Keratinocyte (primary cell): ENCODE results near the gene NDRG4. TPM values are rescaled to one million over a fixed set of nuclear protein-coding genes. Genes with fewer than 3 reads are reported as not detected.

ENCODE experiments used
- DNase-seq: peaks from one replicate; pipeline ENCODE4 v3.0.0-alpha.2; 2011; ENCODE audit warnings: low read depth, missing footprints, low spot score
- FAIRE-seq: peaks from 2 replicates; lab custom pipeline; 2011; peaks lifted over from hg19 to GRCh38; lab: Jason Lieb, UNC
- H2AFZ ChIP-seq: 2 replicates; pipeline ENCODE4 v1.6.0; 2012; ENCODE audit warnings: low read length, control low read depth, inconsistent platforms; ENCODE audit not compliant: control insufficient read depth
- H3K27ac ChIP-seq: 2 replicates; pipeline ENCODE4 v1.5.1; 2011; ENCODE audit warnings: low read length; ENCODE audit not compliant: control insufficient read depth, insufficient read depth
- H3K27me3 ChIP-seq: 3 replicates; pipeline ENCODE4 v1.6.0; 2011; ENCODE audit warnings: low read length; ENCODE audit not compliant: control insufficient read depth, insufficient read depth; ENCODE audit errors: extremely low read depth
- H3K36me3 ChIP-seq, 2 experiments: 2 replicates in 1 of 2; 3 replicates in 1 of 2; pipeline ENCODE4 v1.5.1; 2011; ENCODE audit warnings: low read length in 2 of 2, mild to moderate bottlenecking in 1 of 2; ENCODE audit not compliant: control insufficient read depth in 2 of 2, insufficient read depth in 2 of 2; ENCODE audit errors: extremely low read depth in 1 of 2
- H3K4me1 ChIP-seq: 3 replicates; pipeline ENCODE4 v1.5.1; 2011; ENCODE audit warnings: low read length; ENCODE audit not compliant: control insufficient read depth, insufficient read depth; ENCODE audit errors: extremely low read depth
- H3K4me2 ChIP-seq: 3 replicates; pipeline ENCODE4 v1.6.0; 2011; ENCODE audit warnings: low read depth, low read length; ENCODE audit not compliant: control insufficient read depth, insufficient read depth; ENCODE audit errors: extremely low read depth
- H3K4me3 ChIP-seq, 3 experiments: fragments of 200-600 bp in 1 of 3; sonication (generic) in 1 of 3; 2 replicates in 2 of 3; 3 replicates in 1 of 3; pipeline ENCODE4 v1.5.1; 2011 to 2016; ENCODE audit warnings: low read length in 3 of 3, mild to moderate bottlenecking in 3 of 3, control low read depth in 2 of 3, inconsistent platforms in 1 of 3, low read depth in 1 of 3, mixed read lengths in 1 of 3, mixed run types in 1 of 3, moderate library complexity in 1 of 3; ENCODE audit not compliant: control insufficient read depth in 2 of 3, insufficient read depth in 2 of 3; ENCODE audit errors: extremely low read depth in 1 of 3
- H3K79me2 ChIP-seq: 2 replicates; pipeline ENCODE4 v1.6.0; 2012; ENCODE audit warnings: low read length; ENCODE audit not compliant: control insufficient read depth, insufficient read depth
- H3K9ac ChIP-seq: 3 replicates; pipeline ENCODE4 v1.6.0; 2011; ENCODE audit warnings: low read length; ENCODE audit not compliant: control insufficient read depth, insufficient read depth; ENCODE audit errors: extremely low read depth
- H3K9me1 ChIP-seq: 3 replicates; pipeline ENCODE4 v1.6.0; 2011; ENCODE audit warnings: low read length; ENCODE audit not compliant: control insufficient read depth, insufficient read depth; ENCODE audit errors: extremely low read depth
- H3K9me3 ChIP-seq: 2 replicates; pipeline ENCODE4 v1.5.1; 2012; ENCODE audit warnings: low read depth, low read length; ENCODE audit not compliant: control insufficient read depth
- H4K20me1 ChIP-seq: 3 replicates; pipeline ENCODE4 v1.6.0; 2011; ENCODE audit warnings: low read length; ENCODE audit not compliant: control insufficient read depth, insufficient read depth; ENCODE audit errors: extremely low read depth
- EZH2 ChIP-seq: IDR thresholded peaks from one replicate; pipeline ENCODE4 v1.6.1; 2012; ENCODE audit warnings: inconsistent platforms, mild to moderate bottlenecking, low read length, moderate library complexity
- dilution Hi-C: fragments of 300-500 bp; cut with MboI; formaldehyde crosslinking; loops from one replicate; pipeline ENCODE4 v1.7.0; 2020; ENCODE audit warnings: low sequenced_read_pairs; ENCODE audit not compliant: extremely low pct_ligation_motif_present
- polyA plus RNA-seq, 5 experiments: library from polyadenylated mRNA; depleted of rRNA in 3 of 5; stranded (reverse) in 3 of 5; stranded (forward) in 1 of 5; unstranded in 1 of 5; fragments of >200 nt; gene quantifications; 1 replicate in 1 of 5; 2 replicates in 3 of 5; 3 replicates in 1 of 5; pipeline versions ENCODE4 v1.2.1 to v1.2.3, GENCODE V29; 2011 to 2012; ENCODE audit warnings: missing spikeins in 2 of 5, low read depth in 1 of 5, low replicate concordance in 1 of 5
- TF ChIP-seq, protein P1 (sequence below), 3 experiments: IDR thresholded peaks in 1 of 3; conservative IDR thresholded peaks in 1 of 3; optimal IDR thresholded peaks in 1 of 3; 2 replicates in 2 of 3; 3 replicates in 1 of 3; pipeline versions ENCODE3 to v1.5.1; 2011; ENCODE audit warnings: low read length in 3 of 3, mild to moderate bottlenecking in 3 of 3, moderate library complexity in 2 of 3, control low read depth in 1 of 3, inconsistent platforms in 1 of 3; ENCODE audit not compliant: insufficient read depth in 2 of 3; ENCODE audit errors: extremely low read depth in 1 of 3

The NDRG4 gene
- polyA plus RNA-seq, 1 donor (not counting 4 experiments of a cell fraction or from before 2014, with no cell fraction given), result 1.1 TPM

DNA sequence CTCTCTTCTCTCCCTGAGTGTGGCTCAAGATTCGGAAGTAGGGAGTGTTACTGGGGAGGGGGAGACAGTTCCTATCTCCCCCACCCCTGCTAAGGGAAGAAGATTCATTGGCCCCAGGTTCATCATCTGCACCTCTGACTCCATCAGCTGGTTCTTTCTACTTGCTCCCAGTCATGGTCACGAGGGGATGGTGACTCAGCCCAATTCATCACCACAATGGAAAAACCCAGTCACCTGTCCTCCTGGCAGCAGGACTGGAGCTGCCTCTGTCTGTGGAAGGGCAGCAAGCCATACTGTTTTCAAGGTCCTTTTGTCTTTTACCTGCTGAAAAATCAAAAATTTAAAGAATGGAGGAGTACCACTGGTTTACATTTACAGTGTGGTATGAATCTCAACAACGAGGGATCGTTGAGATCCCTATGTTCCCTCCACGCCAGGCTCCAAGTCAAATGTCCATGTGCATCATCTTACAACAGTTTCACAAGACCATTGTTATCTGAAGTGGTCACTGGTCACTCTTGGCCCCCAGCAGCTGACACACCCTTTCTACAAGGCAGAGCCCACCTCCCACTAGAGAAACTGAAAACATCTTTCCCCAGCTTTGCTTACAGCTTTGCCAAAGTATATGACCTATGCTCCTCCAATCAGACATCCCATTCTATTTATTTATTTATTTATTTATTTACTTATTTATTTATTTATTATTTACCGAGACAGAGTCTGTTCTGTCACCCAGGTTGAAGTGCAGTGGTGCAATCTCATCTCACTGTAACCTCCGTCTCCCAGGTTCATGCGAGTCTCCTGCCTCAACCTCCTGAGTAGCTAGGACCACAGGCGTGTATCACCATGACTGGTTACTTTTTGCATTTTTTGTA lies 40.4 kb upstream of the NDRG4 start:
- H3K36me3 ChIP-seq, result no peaks in the 10 kb centered on the region
- H3K9me3 ChIP-seq, result no peaks in the 10 kb centered on the region
- FAIRE-seq (peak; percentile 85), DNase-seq (peak; percentile 63)
- peaks cover 20% of the 10 kb centered on the region for H3K27me3 ChIP-seq
- no peak for TF ChIP-seq EZH2
- TF ChIP-seq, protein P1, sequence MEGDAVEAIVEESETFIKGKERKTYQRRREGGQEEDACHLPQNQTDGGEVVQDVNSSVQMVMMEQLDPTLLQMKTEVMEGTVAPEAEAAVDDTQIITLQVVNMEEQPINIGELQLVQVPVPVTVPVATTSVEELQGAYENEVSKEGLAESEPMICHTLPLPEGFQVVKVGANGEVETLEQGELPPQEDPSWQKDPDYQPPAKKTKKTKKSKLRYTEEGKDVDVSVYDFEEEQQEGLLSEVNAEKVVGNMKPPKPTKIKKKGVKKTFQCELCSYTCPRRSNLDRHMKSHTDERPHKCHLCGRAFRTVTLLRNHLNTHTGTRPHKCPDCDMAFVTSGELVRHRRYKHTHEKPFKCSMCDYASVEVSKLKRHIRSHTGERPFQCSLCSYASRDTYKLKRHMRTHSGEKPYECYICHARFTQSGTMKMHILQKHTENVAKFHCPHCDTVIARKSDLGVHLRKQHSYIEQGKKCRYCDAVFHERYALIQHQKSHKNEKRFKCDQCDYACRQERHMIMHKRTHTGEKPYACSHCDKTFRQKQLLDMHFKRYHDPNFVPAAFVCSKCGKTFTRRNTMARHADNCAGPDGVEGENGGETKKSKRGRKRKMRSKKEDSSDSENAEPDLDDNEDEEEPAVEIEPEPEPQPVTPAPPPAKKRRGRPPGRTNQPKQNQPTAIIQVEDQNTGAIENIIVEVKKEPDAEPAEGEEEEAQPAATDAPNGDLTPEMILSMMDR (optimal IDR thresholded peaks at IDR 0.05 in 1 of 3, IDR thresholded peaks at IDR 0.05 in 1 of 3, conservative IDR thresholded peaks at IDR 0.05 in 1 of 3; ENCODE audit: extremely low read depth in 1 of 3, insufficient read depth in 2 of 3, low read length in 3 of 3), result no peak
- H2AFZ ChIP-seq, result no peak overlapping the region
- H3K4me3 ChIP-seq, result no peak overlapping the region
- no peak overlapping the region for H3K9ac ChIP-seq
- H3K9me1 ChIP-seq, result no peaks in the 10 kb centered on the region
- H3K27ac ChIP-seq, result no peak overlapping the region
- dilution Hi-C loops, result loop anchor here (10.0 kb wide), 1 partner anchor 125 kb away; no protein-coding TSS in a partner anchor
- H3K79me2 ChIP-seq, result no peaks in the 10 kb centered on the region
- H3K4me2 ChIP-seq, result no peak overlapping the region
- peaks cover 5% of the 10 kb centered on the region for H3K4me1 ChIP-seq
- no peaks in the 10 kb centered on the region for H4K20me1 ChIP-seq

DNA sequence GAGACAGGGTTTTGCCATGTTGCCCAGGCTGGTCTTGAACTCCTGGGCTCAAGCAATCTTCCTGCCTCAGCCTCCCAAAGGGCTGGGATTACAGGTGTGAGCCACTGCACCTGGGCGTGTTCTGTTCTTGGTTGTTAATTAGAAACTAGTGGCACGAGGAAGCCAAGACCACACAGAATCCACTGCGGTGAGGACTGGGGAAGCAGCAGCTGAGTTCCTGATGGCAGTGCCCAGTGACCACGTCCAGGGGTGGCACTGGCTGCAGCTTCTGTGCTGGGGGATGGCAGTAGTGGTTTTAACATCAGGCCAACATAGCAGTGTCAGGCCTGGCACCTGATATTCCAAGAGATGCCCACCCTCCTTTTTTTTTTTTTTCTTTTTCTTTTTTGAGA lies 39.7 kb upstream of the NDRG4 start:
- H3K27me3 ChIP-seq, result peaks cover 27% of the 10 kb centered on the region
- no peak overlapping the region for H3K4me2 ChIP-seq
- H3K36me3 ChIP-seq, result no peaks in the 10 kb centered on the region
- H3K4me1 ChIP-seq, result peaks cover 8% of the 10 kb centered on the region
- H2AFZ ChIP-seq, result no peak overlapping the region
- no peak for FAIRE-seq
- dilution Hi-C loops, result no loop called here
- no peak overlapping the region for H3K27ac ChIP-seq
- no peaks in the 10 kb centered on the region for H4K20me1 ChIP-seq
- H3K9me1 ChIP-seq, result no peaks in the 10 kb centered on the region
- TF ChIP-seq, protein P1 (optimal IDR thresholded peaks at IDR 0.05 in 1 of 3, IDR thresholded peaks at IDR 0.05 in 1 of 3, conservative IDR thresholded peaks at IDR 0.05 in 1 of 3; ENCODE audit: extremely low read depth in 1 of 3, insufficient read depth in 2 of 3, low read length in 3 of 3), result no peak
- no peak for TF ChIP-seq EZH2
- no peak overlapping the region for H3K9ac ChIP-seq
- H3K4me3 ChIP-seq, result no peak overlapping the region
- DNase-seq, result no peak
- no peaks in the 10 kb centered on the region for H3K79me2 ChIP-seq
- H3K9me3 ChIP-seq, result no peaks in the 10 kb centered on the region
